Activated CD8-positive, alpha-beta T cell treated with anti-CD3 and anti-CD28 coated beads, Interleukin-2, amount 10 ng/mL, durations not matched to agents 7 days and 5 days (primary cell): ENCODE data around the gene VPS26B. TPM values are rescaled to one million over a fixed set of nuclear protein-coding genes. Genes with fewer than 3 reads are reported as not detected.
"Not testable (repeated sequence)": the region's sequence is repeated elsewhere in the genome, so short reads cannot be mapped to it uniquely, and the experiment has no call there.

ENCODE experiments used
- ATAC-seq: fragments of 150-1000 bp; cut with Tn5 transposase; one replicate; pipeline ENCODE4 v1.10.0; 2021; ENCODE audit warnings: moderate library complexity
- CTCF ChIA-PET: fragments of 350-600 bp; sonication (Branson Sonifier 250); formaldehyde crosslinking; loops from one replicate; lab custom pipeline; 2021; ENCODE audit warnings: antibody characterized with exemption; lab: Charles Lee
- POLR2A ChIA-PET: fragments of 350-600 bp; sonication (Branson Sonifier 250); formaldehyde crosslinking; loops from one replicate; lab custom pipeline; 2021; ENCODE audit warnings: antibody characterized with exemption; lab: Charles Lee
- DNase-seq: peaks from one replicate; pipeline ENCODE4 v3.0.0-alpha.2; 2020
- H3K27ac Mint-ChIP-seq: one replicate; pipeline ENCODE4 v1.8.0; 2021; ENCODE audit warnings: mild to moderate bottlenecking, mixed read lengths
- H3K27me3 Mint-ChIP-seq: one replicate; pipeline ENCODE4 v1.8.0; 2021; ENCODE audit warnings: low read depth, mixed read lengths
- H3K36me3 Mint-ChIP-seq: one replicate; pipeline ENCODE4 v1.8.0; 2021; ENCODE audit warnings: low read depth, mixed read lengths
- H3K4me1 Mint-ChIP-seq: one replicate; pipeline ENCODE4 v1.8.0; 2021; ENCODE audit warnings: low read depth, mixed read lengths
- H3K4me3 Mint-ChIP-seq: one replicate; pipeline ENCODE4 v1.8.0; 2021; ENCODE audit warnings: mild to moderate bottlenecking, mixed read lengths
- H3K9me3 Mint-ChIP-seq: one replicate; pipeline ENCODE4 v1.8.0; 2022; ENCODE audit warnings: mixed read lengths; ENCODE audit not compliant: insufficient read depth
- total RNA-seq, 2 experiments: library from RNA; stranded (reverse); gene quantifications; one replicate each; pipeline ENCODE4 v1.2.3, GENCODE V29; 2021

Gene VPS26B
- total RNA-seq, 2 experiments from 2014 or later, result 55.1 TPM

GRCh38 chr11:134246678-134247077 is 22.2 kb downstream of the VPS26B start:
- Mint-ChIP-seq H3K27ac (no peak overlapping the region), H3K4me3 (no peak overlapping the region), H3K9me3 (no peaks in the 10 kb centered on the region), H3K36me3 (peaks cover 60% of the 10 kb centered on the region), H3K27me3 (no peaks in the 10 kb centered on the region), H3K4me1 (peaks cover 12% of the 10 kb centered on the region)
- ChIA-PET POLR2A (no interaction called here), CTCF (no interaction called here)
- no peak for DNase-seq
- ATAC-seq, result no peak

DNA sequence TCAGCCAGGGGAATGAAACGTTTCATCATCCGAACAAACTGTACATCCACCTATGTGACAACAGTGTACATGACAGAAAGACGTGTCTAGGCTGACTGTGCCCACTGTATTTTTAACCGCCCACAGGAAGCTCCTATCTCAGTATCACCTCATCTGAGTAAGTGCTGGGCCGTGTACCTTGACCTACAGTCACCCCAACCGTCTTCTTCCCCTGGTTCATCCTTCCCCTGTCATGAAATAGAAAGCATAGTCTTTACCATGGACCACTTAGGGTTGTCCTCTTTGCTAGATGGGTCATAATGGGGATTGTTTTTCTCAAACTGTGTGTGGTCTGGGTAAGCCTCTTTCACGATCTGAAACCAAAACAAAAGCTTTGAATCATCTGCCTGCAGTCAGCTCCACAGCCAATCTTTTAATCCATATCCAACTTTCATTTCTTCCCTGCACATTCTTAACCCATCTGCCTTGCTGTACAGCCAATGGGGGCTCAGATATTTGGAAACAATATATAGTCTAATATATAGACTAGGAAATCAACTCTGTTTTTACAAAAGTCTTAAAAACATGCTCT is 24.5 kb downstream of the VPS26B start:
- DNase-seq, result no peak
- Mint-ChIP-seq H3K9me3 (no peaks in the 10 kb centered on the region), H3K4me1 (peaks cover 21% of the 10 kb centered on the region), H3K27me3 (no peaks in the 10 kb centered on the region), H3K27ac (peak overlapping the region; percentile 5), H3K36me3 (peaks cover 47% of the 10 kb centered on the region), H3K4me3 (no peak overlapping the region)
- ChIA-PET POLR2A (interaction anchor here (0.8 to 1.8 kb wide), 2 partner anchors 13 to 24 kb away, joined by 3 to 12 read pairs; partner anchors contain the start of genes NCAPD3 and VPS26B), CTCF (interaction anchor here (0.9 to 2.8 kb wide), 7 partner anchors 13 to 321 kb away, joined by 3 to 8 read pairs (median 5); no protein-coding TSS in a partner anchor)
- no peak for ATAC-seq

- H3K27ac Mint-ChIP-seq, result no peak overlapping the region
- POLR2A ChIA-PET, result interaction anchor here (6.6 kb wide), 1 partner anchor 25 kb away, joined by 50 read pairs; the partner anchor contains the start of genes NCAPD3 and VPS26B
- DNase-seq (no peak), ATAC-seq (no peak)
- CTCF ChIA-PET, result interaction anchor here (0.6 to 2.9 kb wide), 5 partner anchors 12 to 409 kb away, joined by 4 to 11 read pairs (median 7); no protein-coding TSS in a partner anchor
- H3K36me3 Mint-ChIP-seq, result peaks cover 39% of the 10 kb centered on the region
- H3K4me3 Mint-ChIP-seq, result no peak overlapping the region
- peaks cover 29% of the 10 kb centered on the region for H3K4me1 Mint-ChIP-seq
- no peaks in the 10 kb centered on the region for H3K27me3 Mint-ChIP-seq
- no peaks in the 10 kb centered on the region for H3K9me3 Mint-ChIP-seq
Measured at GRCh38 chr11:134250246-134250645, 25.8 kb downstream of the VPS26B start.

- peaks cover 37% of the 10 kb centered on the region for H3K36me3 Mint-ChIP-seq
- no peaks in the 10 kb centered on the region for H3K27me3 Mint-ChIP-seq
- H3K4me3 Mint-ChIP-seq, result no peak overlapping the region
- POLR2A ChIA-PET, result interaction anchor here (6.6 kb wide), 1 partner anchor 26 kb away, joined by 50 read pairs; the partner anchor contains the start of genes NCAPD3 and VPS26B
- DNase-seq (no peak), ATAC-seq (no peak)
- H3K4me1 Mint-ChIP-seq, result peaks cover 29% of the 10 kb centered on the region
- no peak overlapping the region for H3K27ac Mint-ChIP-seq
- CTCF ChIA-PET, result interaction anchor here (0.6 to 2.9 kb wide), 8 partner anchors 11 to 408 kb away, joined by 4 to 11 read pairs (median 7); partner anchors contain the start of gene GLB1L3
- no peaks in the 10 kb centered on the region for H3K9me3 Mint-ChIP-seq
Measured at GRCh38 chr11:134250675-134251074, 26.2 kb downstream of the VPS26B start.

GRCh38 chr11:134252346-134253187 is 28.1 kb downstream of the VPS26B start:
- DNase-seq (peak; percentile 56), ATAC-seq (peak; percentile 33)
- H3K9me3 Mint-ChIP-seq, result no peaks in the 10 kb centered on the region
- ChIA-PET POLR2A (interaction anchor here (1.5 to 6.6 kb wide), 3 partner anchors 8 to 28 kb away, joined by 4 to 50 read pairs (median 14); partner anchors contain the start of genes GLB1L3, NCAPD3 and VPS26B), CTCF (interaction anchor here (1.1 to 3.4 kb wide), 4 partner anchors 11 to 45 kb away, joined by 4 to 25 read pairs (median 9); partner anchors contain the start of gene GLB1L3)
- peak overlapping the region; percentile 86 for H3K4me3 Mint-ChIP-seq
- no peaks in the 10 kb centered on the region for H3K27me3 Mint-ChIP-seq
- H3K27ac Mint-ChIP-seq, result peak overlapping the region; percentile 89
- H3K4me1 Mint-ChIP-seq, result peaks cover 32% of the 10 kb centered on the region
- H3K36me3 Mint-ChIP-seq, result peaks cover 31% of the 10 kb centered on the region

DNA sequence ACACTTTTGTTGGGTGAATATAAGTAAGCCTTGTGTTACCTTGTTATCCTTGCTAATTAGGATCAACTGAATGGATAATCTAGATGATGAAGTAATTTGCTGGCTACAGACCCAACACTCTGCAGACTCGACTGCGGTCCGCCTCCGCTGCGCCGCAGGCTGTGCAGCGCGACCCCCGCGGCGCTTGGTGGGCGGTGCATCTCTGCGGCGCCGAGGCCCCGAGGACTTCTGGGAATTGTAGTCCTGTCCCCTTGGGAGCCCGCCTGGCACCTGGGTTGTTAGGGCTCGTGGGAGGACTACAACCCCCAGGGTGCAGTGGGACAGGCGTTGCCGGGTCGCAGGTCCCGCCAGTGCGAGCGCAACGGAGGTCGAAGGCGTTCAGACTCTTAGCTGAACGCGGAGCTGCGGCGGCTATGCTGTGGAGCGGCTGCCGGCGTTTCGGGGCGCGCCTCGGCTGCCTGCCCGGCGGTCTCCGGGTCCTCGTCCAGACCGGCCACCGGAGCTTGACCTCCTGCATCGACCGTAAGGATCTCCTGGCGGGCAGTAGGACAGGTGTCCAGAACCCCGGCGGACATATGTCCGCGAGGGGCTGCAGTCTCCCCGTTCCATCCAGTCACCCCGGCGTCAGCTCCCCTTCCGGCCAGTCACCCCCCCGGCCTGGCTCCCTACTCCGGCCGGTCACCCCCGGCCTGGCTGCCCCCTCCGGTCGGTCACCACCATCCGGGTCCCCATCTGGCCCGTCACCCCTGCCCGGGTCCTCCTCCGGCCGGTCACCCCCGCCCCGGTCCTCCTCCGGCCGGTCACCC is 28.9 kb downstream of the VPS26B start, which contains the start of the genes ACAD8 and THYN1:
Gene ACAD8 (plus strand): TSS at position 381 of the 806 bp plus-strand sequence. CDS start 33 bp downstream, at position 414.
Gene THYN1 (minus strand): TSS at position 165 of the 806 bp plus-strand sequence. CDS start 470 bp downstream, outside the sequence.
- Mint-ChIP-seq H3K27ac (peak within 1 kb of the TSS; percentile 89), H3K4me3 (peak within 1 kb of the TSS; percentile 86), H3K36me3 (peaks cover 24% of the 10 kb centered on the region), H3K9me3 (no peaks in the 10 kb centered on the region), H3K4me1 (peaks cover 32% of the 10 kb centered on the region), H3K27me3 (no peaks in the 10 kb centered on the region)
- peak; percentile 98 for DNase-seq
- CTCF ChIA-PET, result interaction anchor here (0.6 to 3.4 kb wide), 11 partner anchors 9 to 46 kb away, joined by 3 to 25 read pairs (median 4); partner anchors contain the start of gene GLB1L3
- POLR2A ChIA-PET, result interaction anchor here (0.7 to 6.6 kb wide), 7 partner anchors 8 to 489 kb away, joined by 3 to 50 read pairs (median 3); partner anchors contain the start of genes GLB1L3, NCAPD3 and VPS26B
- ATAC-seq, result peak; percentile 100

GRCh38 chr11:134254433-134255183 is 30.1 kb downstream of the VPS26B start:
- DNase-seq (no peak), ATAC-seq (no peak)
- peaks cover 28% of the 10 kb centered on the region for H3K4me1 Mint-ChIP-seq
- H3K27ac Mint-ChIP-seq, result no peak overlapping the region
- no peaks in the 10 kb centered on the region for H3K9me3 Mint-ChIP-seq
- H3K27me3 Mint-ChIP-seq, result no peaks in the 10 kb centered on the region
- H3K36me3 Mint-ChIP-seq, result peaks cover 20% of the 10 kb centered on the region
- ChIA-PET CTCF (interaction anchor here (0.7 to 3.4 kb wide), 10 partner anchors 9 to 47 kb away, joined by 3 to 25 read pairs (median 4); partner anchors contain the start of genes GLB1L3, NCAPD3 and VPS26B), POLR2A (interaction anchor here (0.7 to 6.6 kb wide), 5 partner anchors 13 to 487 kb away, joined by 3 to 50 read pairs (median 3); partner anchors contain the start of genes GLB1L3, NCAPD3 and VPS26B)
- peak overlapping the region; percentile 86 for H3K4me3 Mint-ChIP-seq

DNA sequence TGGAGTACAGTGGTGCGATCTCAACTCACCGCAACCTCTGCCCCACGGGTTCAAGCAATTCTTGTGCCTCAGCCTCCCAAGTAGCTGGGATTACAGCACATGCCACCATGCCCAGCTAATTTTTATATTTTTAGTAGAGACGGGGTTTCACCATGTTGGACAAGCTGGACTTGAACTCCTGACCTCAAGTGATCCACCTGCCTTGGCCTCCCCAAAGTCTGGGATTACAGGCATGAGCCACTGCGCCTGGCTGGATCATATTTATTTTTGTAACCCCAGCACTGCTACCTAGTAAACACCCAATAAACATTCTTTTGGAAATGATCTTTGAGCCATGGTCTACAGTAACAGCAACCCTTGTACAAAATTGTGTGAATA is 30.7 kb downstream of the VPS26B start:
- ChIA-PET POLR2A (interaction anchor here (1.0 to 6.6 kb wide), 2 partner anchors 21 to 30 kb away, joined by 3 to 50 read pairs; partner anchors contain the start of genes GLB1L3, NCAPD3 and VPS26B), CTCF (interaction anchor here (0.7 to 3.4 kb wide), 9 partner anchors 8 to 48 kb away, joined by 3 to 25 read pairs (median 5); partner anchors contain the start of genes GLB1L3, NCAPD3 and VPS26B)
- not testable (repeated sequence) for H3K9me3 Mint-ChIP-seq, H3K27me3 Mint-ChIP-seq, H3K4me3 Mint-ChIP-seq, ATAC-seq, H3K27ac Mint-ChIP-seq, DNase-seq
- H3K36me3 Mint-ChIP-seq, result peaks cover 14% of the 10 kb centered on the region
- peaks cover 32% of the 10 kb centered on the region for H3K4me1 Mint-ChIP-seq

GRCh38 chr11:134257101-134257500 is 32.6 kb downstream of the VPS26B start:
- Mint-ChIP-seq H3K4me1 (peaks cover 28% of the 10 kb centered on the region), H3K9me3 (no peaks in the 10 kb centered on the region), H3K36me3 (peaks cover 14% of the 10 kb centered on the region), H3K27me3 (no peaks in the 10 kb centered on the region), H3K27ac (no peak overlapping the region), H3K4me3 (no peak overlapping the region)
- ATAC-seq, result no peak
- ChIA-PET CTCF (interaction anchor here (1.3 kb wide), 1 partner anchor 49 kb away, joined by 4 read pairs; no protein-coding TSS in a partner anchor), POLR2A (interaction anchor here (1.0 kb wide), 1 partner anchor 17 kb away, joined by 3 read pairs; no protein-coding TSS in a partner anchor)
- DNase-seq, result no peak

GRCh38 chr11:134258577-134258976 is 34.1 kb downstream of the VPS26B start:
- Mint-ChIP-seq H3K4me1 (peaks cover 25% of the 10 kb centered on the region), H3K9me3 (no peaks in the 10 kb centered on the region), H3K4me3 (no peak overlapping the region), H3K27me3 (no peaks in the 10 kb centered on the region), H3K27ac (peak overlapping the region; percentile 3), H3K36me3 (peaks cover 14% of the 10 kb centered on the region)
- CTCF ChIA-PET, result no interaction called here
- DNase-seq (no peak), ATAC-seq (no peak)
- POLR2A ChIA-PET, result no interaction called here
